HG02943 (cell line): ENCODE measurements around the gene ADPRH.
A peak's percentile ranks its signal among the peaks of the same experiment; 100 is the strongest.

Source experiments
- ATAC-seq: cut with Tn5 transposase; IDR thresholded peaks from one replicate; pipeline ENCODE4 v1.9.1; 2021; ENCODE audit warnings: mild to moderate bottlenecking, low read depth, moderate library complexity; ENCODE audit not compliant: unreplicated experiment

ADPRH gene

DNA sequence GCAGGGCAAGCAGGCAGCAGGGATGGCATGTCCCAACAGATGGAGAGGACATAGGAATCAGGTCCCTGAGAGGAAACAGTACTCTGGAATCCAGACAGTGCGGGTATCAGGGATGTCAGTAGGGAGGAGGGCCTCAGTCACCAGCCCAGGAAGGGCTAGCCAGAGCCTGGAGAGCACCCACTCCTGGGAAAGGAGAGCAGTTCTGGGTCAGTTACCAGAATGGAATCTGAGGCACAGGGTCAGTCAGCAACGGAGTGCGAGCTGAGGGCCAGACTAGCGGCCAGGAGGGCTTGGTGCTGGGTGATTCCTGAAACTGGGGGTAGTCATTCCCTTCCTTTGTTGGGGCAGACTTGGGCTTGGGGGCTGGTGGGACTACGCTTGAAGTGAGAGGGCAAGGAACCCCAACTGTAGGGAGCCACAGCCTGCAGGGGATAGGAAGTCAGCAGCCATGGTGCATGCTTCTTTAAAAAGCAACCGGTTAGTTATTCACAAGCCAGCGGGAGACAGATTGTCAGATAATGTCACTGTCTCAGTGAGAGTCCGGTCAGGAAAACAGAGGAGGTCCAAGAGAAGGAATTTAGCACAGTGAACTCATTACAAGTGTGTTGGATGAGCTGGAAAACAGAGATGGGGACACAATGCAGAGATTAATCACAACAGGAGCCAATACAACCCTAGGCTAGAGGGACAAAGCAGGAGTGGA lies 46.3 kb downstream of the ADPRH start:
- ATAC-seq: no peak

DNA sequence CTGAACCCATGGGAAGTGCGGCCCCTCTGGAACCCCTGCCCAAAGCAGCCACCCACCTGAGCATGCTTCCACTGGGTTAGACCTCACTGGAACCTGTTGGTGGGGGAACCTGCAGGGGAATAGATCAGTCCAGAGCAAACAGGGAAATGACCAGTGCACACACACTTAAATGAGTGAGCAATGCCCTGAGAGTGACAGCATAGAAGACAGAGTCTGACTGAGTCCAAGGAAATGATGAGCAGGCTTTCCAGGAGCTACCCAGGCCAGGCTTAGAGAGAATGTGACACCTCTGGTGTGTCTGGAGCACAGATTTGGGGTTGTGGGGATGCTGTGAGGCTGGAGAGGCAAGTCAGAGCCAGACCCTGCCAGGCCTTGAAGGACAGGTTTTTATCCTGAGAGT lies 46.9 kb downstream of the ADPRH start:
- no peak for ATAC-seq

DNA sequence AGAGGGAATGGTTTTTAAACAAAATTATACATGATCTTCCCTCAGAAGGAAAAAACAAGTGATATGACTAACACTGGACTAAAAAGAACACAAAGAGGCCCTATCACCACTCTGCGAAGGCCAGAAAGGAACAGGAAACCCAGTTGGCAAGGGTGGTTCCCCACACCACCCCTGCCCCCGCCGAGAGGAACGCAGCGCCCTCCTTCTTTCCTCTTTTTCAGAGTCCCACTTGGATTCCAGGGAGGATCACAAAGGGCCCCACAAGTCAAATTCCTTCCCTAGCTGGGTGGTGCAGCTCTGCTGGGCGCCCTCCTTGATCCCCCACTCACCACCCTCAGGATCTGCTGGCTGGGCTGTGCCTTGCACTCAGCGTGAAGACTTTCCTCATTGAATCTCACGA lies 48.2 kb downstream of the ADPRH start:
- ATAC-seq: peak; percentile 45

DNA sequence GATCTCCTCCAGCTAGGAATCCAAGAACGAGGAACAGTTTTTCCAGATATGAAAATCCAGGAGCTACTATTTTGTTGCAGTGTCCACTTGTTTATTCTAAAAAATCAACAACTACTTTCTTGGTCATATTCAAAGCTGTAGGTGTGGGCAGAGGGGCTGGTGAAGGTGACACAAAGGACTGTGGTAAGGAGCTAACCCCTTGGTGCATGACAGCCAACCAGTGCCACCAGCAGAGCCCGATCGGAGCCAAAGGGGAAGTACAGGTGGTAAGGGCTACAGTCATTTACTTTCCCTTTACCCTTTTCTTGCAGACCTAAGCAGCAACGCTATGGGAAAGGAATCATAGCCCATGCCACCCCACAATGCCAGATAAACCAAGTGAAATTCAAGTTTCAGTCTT lies 49.1 kb downstream of the ADPRH start:
- peak; percentile 72 for ATAC-seq

DNA sequence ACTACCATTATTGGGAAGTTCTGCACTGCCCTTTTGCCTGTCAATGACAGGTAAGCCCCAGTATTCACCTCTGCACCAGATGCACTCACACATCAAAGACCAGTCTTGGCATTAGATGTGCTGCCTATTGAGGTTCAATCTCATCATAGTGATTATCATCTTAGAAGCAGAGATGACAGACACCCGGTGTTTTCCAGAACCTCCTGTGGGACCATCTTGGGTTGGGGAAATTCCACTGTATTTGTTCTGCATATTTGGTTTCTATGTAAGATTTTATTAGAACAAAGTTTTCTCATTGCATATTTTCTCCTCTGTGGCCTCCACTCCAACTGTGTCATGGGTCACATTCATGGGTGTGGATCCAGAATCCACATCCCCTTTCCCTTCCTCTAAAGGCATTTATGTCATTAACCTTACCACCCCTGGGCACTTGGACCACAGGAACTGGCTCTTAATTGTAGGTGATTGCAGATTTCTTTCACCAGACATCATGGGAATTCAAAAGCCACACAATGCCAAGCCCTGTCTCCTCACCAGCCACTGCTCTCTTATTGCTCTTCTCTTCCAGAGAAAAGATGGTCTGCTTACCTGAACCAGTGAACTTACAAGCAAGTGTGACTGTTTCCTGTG lies 49.6 kb downstream of the ADPRH start:
- peak; percentile 31 for ATAC-seq

DNA sequence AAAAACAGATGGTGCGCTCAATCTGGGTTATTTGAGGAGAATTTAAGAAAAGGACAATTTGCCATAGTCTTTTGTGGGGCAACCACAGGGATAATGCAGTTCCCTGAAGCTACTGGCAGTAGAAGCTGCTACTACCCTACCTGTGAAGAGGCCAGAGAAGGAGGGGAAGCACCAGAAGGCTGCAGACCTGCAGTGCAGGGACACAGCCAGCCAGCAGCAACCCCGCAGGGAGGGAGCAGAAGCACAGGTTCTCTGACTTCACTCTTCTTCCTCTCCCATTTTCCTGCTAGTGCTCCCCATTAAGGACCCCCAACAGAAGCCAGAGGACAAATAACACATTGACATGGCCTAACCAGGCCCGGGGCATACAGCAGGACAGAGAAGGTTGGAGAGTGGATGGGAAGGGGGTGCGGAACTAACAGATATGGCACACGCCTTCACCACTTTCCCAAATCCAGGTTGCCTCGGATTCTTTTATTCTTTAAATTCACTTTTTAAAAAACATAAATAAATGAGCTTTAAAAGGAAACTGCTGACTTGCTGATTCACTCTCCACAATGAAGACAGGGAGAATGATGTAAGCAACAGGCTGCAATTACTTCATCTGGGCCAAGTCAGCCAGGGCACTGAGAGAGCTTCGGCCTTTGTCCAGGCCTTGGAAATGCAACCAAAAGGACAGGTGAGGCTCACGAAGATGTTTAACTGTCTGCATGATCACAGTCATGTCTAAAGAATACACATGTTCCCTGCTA lies 51.0 kb downstream of the ADPRH start:
- ATAC-seq: no peak

DNA sequence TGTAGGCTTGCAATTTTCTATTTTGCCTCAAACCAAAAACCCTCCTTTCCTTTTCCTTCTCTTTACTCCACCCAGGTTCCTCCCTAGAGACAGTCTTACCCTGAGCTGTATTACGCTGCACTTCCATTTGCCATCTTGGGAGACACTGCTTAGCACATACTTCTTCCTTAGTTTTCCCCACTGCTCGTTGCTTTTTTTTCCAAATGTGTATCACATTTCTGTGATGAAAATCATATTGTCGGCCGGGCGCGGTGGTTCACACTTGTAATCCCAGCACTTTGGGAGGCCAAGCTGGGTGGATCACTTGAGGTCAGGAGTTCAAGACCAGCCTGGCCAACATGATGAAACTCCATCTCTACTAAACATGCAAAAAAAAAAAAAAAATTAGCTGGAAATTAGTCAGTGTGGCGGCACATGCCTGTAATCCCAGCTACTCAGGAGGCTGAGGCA lies 51.6 kb downstream of the ADPRH start:
- no peak for ATAC-seq

DNA sequence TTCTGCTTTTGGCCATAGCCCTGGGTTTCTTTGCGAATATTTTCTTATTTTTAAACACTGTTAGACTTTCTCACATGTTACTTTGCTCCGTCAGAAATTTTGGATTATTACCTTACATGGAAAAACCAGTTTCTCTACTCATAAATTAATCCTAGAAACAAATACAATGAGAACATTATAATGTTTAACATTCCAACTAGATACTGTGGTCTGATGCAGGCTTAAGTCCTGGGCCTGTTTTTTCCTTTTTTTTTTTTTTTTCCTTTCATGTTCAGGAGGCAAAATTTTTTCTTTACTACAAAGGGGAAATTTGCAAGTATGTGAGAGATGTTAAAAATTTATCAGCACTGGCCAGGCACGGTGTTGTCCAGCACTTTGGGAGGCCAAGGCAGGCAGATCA lies 52.2 kb downstream of the ADPRH start:
- no peak for ATAC-seq

DNA sequence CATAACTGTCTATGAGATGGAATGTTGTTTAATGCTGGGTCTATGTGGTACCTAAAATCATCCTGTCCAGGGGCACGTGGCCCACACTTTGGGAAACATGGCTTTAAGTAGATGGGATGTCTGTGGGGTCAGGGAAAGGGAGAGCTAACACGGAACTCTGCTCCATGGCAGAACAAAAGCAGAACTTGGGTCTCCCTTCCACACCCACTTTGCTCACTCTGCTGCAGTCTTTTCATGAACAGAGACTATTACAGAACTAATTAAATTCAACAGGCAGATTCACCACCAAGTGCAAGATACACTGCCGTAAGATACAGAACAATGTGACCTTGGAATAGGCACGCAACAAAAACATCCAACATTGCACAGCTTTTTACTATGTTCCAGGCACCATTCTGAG lies 52.9 kb downstream of the ADPRH start:
- ATAC-seq: no peak

DNA sequence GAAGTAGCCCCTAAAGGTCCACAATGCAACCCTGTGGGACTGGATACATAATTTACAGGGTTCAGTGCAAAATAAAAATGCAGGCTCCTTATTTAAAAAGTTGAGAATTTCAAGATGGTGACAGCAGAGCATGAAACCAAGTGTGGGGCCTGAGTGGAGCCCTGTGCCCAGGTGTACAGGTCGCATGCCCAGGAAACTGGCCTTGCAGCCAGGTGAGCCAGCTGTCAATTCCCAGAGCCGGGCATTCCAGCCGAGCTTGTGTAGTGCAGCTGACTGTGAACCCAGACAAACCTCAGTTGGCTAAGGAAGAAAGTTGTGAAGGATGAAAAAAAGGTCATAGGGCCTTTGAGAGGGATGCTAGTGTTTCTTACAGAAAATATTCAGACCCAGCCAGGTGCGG lies 53.5 kb downstream of the ADPRH start:
- ATAC-seq: no peak

DNA sequence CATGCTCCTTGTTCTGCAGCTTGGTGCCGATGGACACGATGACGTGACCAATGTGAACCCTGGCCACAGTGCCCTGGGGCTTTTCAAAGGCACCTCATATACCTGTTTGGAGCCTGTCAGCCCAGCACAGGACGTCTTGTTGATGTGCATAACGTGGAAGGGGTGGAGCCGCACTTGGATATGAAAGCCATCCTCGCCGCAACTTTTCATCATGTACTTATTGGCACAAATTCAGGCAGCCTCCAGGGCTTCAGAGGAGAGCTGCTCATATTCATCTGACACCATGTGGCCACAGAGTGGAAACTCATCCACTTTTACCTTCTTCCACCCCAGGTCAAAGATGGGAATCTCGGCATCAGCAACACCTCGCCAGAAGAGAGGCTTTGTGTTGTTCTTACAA lies 56.4 kb downstream of the ADPRH start:
- no peak for ATAC-seq

DNA sequence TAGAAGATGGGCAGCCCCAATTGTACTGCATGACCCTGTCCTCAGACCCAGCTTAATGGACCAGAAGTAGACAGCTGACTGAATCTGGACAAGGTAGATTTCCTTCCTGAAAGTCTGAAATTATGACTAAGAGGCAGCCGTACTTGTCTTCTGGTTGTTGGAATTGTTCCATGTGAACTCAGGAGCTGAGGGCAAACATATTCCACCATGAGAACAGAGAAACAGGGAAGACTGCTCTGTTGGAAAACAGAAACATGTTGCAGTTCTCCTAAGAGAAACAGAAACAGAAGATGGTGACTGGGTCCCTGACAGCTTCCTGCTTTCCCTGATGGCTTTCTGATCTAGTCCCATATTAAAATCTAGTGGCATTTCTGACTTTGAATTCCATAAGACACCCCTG lies 57.0 kb downstream of the ADPRH start:
- ATAC-seq: no peak

DNA sequence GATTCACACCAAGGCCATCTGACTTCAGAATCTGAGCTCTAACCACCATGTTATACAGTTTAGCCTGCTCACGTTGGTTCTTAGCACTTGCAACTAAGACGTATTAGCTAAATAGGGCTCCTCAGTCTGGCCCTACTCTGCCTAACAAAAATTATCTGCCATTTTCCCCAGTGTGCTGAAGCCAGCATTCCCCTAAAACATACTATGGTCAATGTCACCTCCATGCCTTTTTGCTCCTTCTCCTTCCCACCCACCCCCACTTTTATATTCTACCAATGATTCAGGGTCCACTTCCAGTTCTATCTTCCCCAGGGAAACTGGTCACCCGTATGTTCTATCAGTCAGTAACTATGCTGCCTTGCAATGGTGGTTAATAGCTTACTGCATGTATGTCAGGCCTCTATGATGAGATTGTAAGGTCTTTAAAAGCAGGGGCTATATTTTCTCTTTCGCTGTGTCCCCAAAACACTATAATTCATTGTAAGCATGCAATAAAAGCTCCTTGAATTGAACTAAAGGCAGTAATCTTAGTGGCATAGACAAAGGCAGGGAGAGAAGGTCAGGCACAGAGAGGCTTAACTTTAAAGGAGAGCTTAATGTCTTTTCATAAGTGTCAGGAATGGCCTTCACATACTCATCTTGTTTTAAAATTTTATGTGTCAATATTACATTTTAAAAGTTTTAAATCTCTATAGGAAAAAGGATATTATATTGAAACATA lies 57.8 kb downstream of the ADPRH start:
- no peak for ATAC-seq

DNA sequence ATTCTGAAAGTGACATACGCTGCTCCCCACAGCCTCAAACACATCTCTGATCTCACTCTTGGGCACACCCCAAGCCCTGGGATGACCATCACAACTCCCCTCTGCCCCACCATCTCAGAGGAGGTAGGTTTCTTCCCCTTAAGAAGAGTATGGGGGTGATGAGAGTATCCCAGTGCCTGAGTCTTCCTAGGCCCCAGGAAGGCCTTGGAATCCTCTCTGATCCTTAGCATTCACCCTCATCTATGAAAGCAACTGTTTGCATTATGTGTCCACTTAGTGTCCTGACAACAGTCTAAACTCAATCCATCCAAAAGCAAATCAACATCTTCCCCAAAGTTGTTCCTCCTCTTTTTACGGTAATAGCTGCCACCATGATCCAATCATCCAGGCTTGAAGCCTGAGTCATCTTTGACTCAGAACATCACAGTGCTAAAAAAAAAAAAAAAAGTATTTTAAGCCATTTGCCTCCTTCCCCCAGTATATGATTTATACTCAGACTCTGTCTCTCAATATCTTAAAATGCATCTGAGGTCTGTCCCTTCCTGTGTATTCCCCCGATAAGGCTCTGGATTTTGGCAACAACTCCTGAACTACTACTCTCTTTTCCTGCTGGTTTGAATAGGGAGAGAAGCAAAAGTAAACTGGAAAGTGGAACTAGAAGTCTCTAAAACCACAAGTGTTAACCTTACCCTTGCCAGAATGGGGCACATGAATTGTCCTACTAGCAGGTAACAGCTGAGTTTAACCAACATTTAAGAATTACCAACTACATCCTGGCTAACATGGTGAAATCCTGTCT lies 58.6 kb downstream of the ADPRH start:
- peak; percentile 45 for ATAC-seq
